Uterus (tissue), 2 donors: Measurements from ENCODE around the gene RIPOR3.

Experiments used
- POLR2A ChIP-seq, 2 donors: fragments of 450-650 bp; IDR thresholded peaks; one replicate each; pipeline ENCODE4 v1.6.1; 2016; ENCODE audit warnings: antibody characterized with exemption in 2 of 2, mild to moderate bottlenecking in 1 of 2, moderate library complexity in 1 of 2
- TF ChIP-seq, protein P1 (sequence below), 4 experiments: fragments of 200-600 bp in 2 of 4; fragments of 450-650 bp in 2 of 4; sonication (generic) in 2 of 4; IDR thresholded peaks; one replicate each; pipeline ENCODE4 v1.5.1; 2016 to 2019; ENCODE audit warnings: antibody characterized with exemption in 4 of 4, mild to moderate bottlenecking in 2 of 4, moderate library complexity in 1 of 4

DNA sequence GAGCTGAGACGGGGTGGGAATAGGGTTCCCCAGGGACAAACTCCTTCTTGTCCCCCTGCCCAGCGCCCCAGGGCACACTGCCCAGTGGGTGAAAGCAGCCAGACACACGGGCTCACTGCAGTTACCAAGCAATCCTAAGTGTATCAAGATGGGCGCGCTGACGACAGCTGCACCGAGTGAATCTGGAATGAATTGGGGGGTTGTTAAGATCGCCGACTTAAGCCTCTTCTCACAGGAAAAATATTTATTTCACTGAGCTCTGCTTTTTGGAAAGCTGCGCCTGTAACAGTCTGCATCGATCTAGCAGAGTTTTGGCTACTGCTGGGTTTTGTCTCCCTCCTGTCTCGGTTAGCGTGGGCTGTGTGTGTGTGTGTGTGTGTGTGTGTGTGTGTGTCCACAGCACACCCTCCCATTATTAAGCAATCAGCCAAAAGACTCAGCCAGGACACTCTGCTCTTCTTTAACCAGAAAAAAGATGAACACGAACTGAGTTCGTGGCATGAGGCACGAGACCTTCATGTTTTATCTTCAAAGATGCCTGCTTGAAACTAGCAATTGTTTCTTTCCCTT is 35.9 kb downstream of the RIPOR3 start:
- TF ChIP-seq, protein P1, sequence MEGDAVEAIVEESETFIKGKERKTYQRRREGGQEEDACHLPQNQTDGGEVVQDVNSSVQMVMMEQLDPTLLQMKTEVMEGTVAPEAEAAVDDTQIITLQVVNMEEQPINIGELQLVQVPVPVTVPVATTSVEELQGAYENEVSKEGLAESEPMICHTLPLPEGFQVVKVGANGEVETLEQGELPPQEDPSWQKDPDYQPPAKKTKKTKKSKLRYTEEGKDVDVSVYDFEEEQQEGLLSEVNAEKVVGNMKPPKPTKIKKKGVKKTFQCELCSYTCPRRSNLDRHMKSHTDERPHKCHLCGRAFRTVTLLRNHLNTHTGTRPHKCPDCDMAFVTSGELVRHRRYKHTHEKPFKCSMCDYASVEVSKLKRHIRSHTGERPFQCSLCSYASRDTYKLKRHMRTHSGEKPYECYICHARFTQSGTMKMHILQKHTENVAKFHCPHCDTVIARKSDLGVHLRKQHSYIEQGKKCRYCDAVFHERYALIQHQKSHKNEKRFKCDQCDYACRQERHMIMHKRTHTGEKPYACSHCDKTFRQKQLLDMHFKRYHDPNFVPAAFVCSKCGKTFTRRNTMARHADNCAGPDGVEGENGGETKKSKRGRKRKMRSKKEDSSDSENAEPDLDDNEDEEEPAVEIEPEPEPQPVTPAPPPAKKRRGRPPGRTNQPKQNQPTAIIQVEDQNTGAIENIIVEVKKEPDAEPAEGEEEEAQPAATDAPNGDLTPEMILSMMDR (IDR thresholded peaks at IDR 0.05), result no peak
- peak in 1 of 2 donors; percentile 28 for TF ChIP-seq POLR2A (IDR thresholded peaks at IDR 0.05)
